Prostate gland (tissue), 2 donors: ENCODE results near the gene ZNF385D. TPM values are rescaled to one million over a fixed set of nuclear protein-coding genes. Genes with fewer than 3 reads are reported as not detected.

Experiments used
- DNase-seq: peaks from one replicate; pipeline ENCODE4 v3.0.0-alpha.2; 2019; ENCODE audit warnings: low spot score
- H3K27ac ChIP-seq, 2 donors: fragments of 200-600 bp; sonication (generic); 2 replicates each; pipeline ENCODE4 v1.5.1; 2017 to 2019
- H3K27me3 ChIP-seq: fragments of 200-600 bp; sonication (generic); replicated peaks from 2 replicates; pipeline ENCODE4 v1.5.1; 2019; ENCODE audit not compliant: insufficient read depth
- H3K36me3 ChIP-seq, 2 donors: fragments of 200-600 bp; sonication (generic); 1 replicate in 1 of 2; 2 replicates in 1 of 2; pipeline versions ENCODE4 v1.5.1 to v1.8.1; 2017 to 2019
- H3K4me1 ChIP-seq: fragments of 200-600 bp; sonication (generic); replicated peaks from 2 replicates; pipeline ENCODE4 v1.5.1; 2019
- H3K4me3 ChIP-seq, 2 donors: fragments of 200-600 bp; sonication (generic); 2 replicates each; pipeline ENCODE4 v1.5.1; 2017 to 2019
- H3K9me3 ChIP-seq: fragments of 200-600 bp; sonication (generic); 2 replicates; pipeline ENCODE4 v1.5.1; 2017
- POLR2A ChIP-seq: fragments of 450-650 bp; IDR thresholded peaks from one replicate; pipeline ENCODE4 v1.6.1; 2016; ENCODE audit warnings: antibody characterized with exemption, mild to moderate bottlenecking
- POLR2AphosphoS5 ChIP-seq: sonication (generic); formaldehyde crosslinking; IDR thresholded peaks from one replicate; pipeline ENCODE4 v1.6.1; 2017; ENCODE audit warnings: antibody characterized with exemption
- WGBS: methylation state at CpG from one replicate; pipeline ENCODE4 v1.1.5; 2018; 5-methylcytosine and 5-hydroxymethylcytosine counted together
- intact Hi-C: fragments of 100-400 bp; cut with DNase I; formaldehyde crosslinking; loops from one replicate; pipeline ENCODE4 v1.14.2; 2022
- total RNA-seq, 2 donors: library from RNA; depleted of rRNA; stranded (reverse); fragments of >200 nt; gene quantifications; one replicate each; pipeline ENCODE4 v1.1.0, GENCODE V29; 2016
- TF ChIP-seq, protein P1 (sequence below), 4 experiments: fragments of 200-600 bp in 2 of 4; fragments of 450-650 bp in 2 of 4; sonication (generic) in 2 of 4; IDR thresholded peaks; 1 replicate in 3 of 4; 2 replicates in 1 of 4; pipeline ENCODE4 v1.5.1; 2016 to 2019; ENCODE audit warnings: antibody characterized with exemption in 4 of 4, mild to moderate bottlenecking in 2 of 4, moderate library complexity in 2 of 4

The ZNF385D gene
- total RNA-seq, 2 donors from 2014 or later, result 1.0 to 5.9 TPM

DNA sequence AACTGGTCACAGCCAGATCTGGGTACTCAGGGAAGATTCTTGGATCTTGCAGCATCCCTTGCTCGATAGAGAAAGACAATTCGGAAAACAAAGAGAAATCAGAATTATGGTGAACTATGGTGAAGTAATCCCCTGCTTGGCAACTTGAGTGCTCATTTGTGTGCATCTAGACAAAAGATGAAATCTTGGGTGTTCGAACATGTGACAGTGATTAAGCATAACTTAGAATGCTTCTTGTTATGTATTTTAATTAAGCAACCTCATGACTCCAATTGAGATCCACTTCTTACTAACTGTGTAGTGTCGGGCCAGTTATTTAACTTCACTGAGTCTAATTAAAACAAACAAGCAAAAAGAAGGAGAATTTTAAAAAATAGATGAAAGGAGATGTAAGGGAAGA, 56.5 kb downstream of the ZNF385D start:
- intact Hi-C loops, result no loop called here
- TF ChIP-seq POLR2A (no peak), POLR2AphosphoS5 (no peak)
- TF ChIP-seq, protein P1, sequence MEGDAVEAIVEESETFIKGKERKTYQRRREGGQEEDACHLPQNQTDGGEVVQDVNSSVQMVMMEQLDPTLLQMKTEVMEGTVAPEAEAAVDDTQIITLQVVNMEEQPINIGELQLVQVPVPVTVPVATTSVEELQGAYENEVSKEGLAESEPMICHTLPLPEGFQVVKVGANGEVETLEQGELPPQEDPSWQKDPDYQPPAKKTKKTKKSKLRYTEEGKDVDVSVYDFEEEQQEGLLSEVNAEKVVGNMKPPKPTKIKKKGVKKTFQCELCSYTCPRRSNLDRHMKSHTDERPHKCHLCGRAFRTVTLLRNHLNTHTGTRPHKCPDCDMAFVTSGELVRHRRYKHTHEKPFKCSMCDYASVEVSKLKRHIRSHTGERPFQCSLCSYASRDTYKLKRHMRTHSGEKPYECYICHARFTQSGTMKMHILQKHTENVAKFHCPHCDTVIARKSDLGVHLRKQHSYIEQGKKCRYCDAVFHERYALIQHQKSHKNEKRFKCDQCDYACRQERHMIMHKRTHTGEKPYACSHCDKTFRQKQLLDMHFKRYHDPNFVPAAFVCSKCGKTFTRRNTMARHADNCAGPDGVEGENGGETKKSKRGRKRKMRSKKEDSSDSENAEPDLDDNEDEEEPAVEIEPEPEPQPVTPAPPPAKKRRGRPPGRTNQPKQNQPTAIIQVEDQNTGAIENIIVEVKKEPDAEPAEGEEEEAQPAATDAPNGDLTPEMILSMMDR (IDR thresholded peaks at IDR 0.05), result no peak
- Histone ChIP-seq H3K36me3 (no peaks in the 10 kb centered on the region), H3K9me3 (no peaks in the 10 kb centered on the region), H3K4me3 (no peak overlapping the region), H3K4me1 (no peaks in the 10 kb centered on the region), H3K27ac (no peak overlapping the region), H3K27me3 (no peaks in the 10 kb centered on the region)
- 90% methylated on average over 4 of the region's 4 CpGs for WGBS
- DNase-seq, result no peak

DNA sequence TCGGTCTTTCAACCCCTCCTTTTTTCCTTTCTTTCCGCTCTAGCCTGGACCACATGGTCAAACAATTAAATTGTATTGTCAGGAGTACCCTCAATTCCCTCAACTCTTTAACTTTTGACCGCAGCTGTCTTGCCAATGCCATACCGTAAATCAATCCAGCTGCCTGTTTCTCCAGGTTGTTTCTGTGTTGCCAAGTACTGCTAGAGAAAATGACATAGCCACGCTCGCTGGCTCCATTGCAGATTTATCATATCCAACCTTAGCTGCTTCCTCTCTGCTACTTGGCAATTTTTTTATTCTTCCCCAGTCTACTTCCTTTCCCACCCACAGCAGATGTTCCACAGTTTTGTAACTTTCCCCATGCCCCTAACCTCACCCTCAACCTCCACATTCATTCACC, 60.0 kb downstream of the ZNF385D start:
- no peak for TF ChIP-seq POLR2A
- no peak for TF ChIP-seq POLR2AphosphoS5
- TF ChIP-seq, protein P1 (IDR thresholded peaks at IDR 0.05), result no peak
- Histone ChIP-seq H3K4me3 (no peak overlapping the region), H3K36me3 (no peaks in the 10 kb centered on the region), H3K9me3 (no peaks in the 10 kb centered on the region), H3K4me1 (no peaks in the 10 kb centered on the region), H3K27me3 (no peaks in the 10 kb centered on the region), H3K27ac (no peak overlapping the region)
- no peak for DNase-seq
- WGBS, result 68% methylated on average over 6 of the region's 6 CpGs
- intact Hi-C loops, result no loop called here

DNA sequence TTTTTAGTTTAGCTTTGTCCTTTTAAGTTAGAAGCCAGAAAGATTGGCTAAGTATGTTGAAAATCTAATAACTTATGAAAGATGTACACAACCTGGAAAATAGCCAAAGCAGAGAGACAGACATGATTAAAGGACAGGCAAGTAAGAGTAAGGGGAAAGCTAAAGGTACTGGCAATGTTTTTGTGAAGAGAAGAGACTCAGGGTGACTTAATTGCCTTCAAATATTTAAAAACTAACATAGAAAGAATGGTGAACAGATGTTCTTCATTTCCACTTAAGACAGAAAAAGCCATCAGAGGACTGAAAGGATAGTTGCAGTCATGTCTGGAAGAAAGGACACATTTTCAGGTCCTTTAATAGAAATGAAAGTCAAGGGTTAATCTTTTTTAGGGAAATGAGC, 68.8 kb downstream of the ZNF385D start:
- intact Hi-C loops, result no loop called here
- Histone ChIP-seq H3K4me1 (no peaks in the 10 kb centered on the region), H3K4me3 (no peak overlapping the region), H3K36me3 (no peaks in the 10 kb centered on the region), H3K27me3 (no peaks in the 10 kb centered on the region), H3K27ac (no peak overlapping the region), H3K9me3 (no peaks in the 10 kb centered on the region)
- TF ChIP-seq, protein P1 (IDR thresholded peaks at IDR 0.05), result no peak
- no peak for TF ChIP-seq POLR2A
- no peak for TF ChIP-seq POLR2AphosphoS5
- DNase-seq, result no peak

DNA sequence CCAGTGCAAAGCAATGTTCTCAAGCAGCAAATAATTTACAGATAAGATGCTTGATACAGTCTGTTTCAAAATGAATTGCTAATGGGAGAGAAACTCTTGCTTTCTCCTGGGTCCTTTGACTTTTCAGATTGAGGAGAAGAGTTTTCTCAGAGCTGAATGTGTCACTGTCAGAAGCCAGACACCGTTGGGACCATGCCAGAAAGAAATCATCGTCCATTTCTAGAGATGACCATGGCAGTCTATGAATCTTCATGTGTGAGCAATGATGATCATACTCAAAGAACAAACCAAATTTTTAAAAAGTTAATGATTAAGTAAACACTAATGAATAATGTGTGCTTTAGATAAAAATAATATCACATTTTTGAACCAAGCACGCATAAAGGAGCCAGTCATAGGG, 77.6 kb downstream of the ZNF385D start:
- Histone ChIP-seq H3K4me1 (no peaks in the 10 kb centered on the region), H3K27me3 (no peaks in the 10 kb centered on the region), H3K4me3 (no peak overlapping the region), H3K36me3 (no peaks in the 10 kb centered on the region), H3K27ac (no peak overlapping the region), H3K9me3 (no peaks in the 10 kb centered on the region)
- TF ChIP-seq, protein P1 (IDR thresholded peaks at IDR 0.05), result no peak
- TF ChIP-seq POLR2AphosphoS5 (no peak), POLR2A (no peak)
- WGBS, result 65% methylated on average over 3 of the region's 3 CpGs
- DNase-seq, result no peak
- intact Hi-C loops, result no loop called here

DNA sequence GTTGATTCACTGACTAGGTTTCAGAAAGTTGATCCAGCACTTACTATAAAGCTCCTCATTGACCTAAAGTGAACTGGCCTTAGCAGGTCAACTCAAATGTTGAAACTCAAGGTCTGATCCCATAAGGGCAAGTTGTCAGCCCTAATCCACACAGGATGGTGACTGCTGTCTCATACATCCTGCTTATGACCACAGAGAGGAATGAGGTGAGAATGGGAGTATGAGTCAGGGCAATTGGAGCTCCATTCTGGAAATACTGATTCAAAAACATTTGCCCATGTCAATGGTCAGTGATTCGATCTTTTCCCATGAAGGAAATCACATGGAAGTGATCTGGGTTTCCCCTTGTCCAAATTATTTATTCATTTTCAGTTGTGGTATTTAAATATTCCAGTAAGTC, 78.7 kb downstream of the ZNF385D start:
- no peak overlapping the region for H3K27ac ChIP-seq
- no peaks in the 10 kb centered on the region for H3K27me3 ChIP-seq
- H3K36me3 ChIP-seq, result no peaks in the 10 kb centered on the region
- no peaks in the 10 kb centered on the region for H3K4me1 ChIP-seq
- no peaks in the 10 kb centered on the region for H3K9me3 ChIP-seq
- intact Hi-C loops, result no loop called here
- no peak overlapping the region for H3K4me3 ChIP-seq
- 81% methylated on average over 1 of the region's 1 CpG for WGBS
- no peak for DNase-seq
- TF ChIP-seq, protein P1 (IDR thresholded peaks at IDR 0.05), result no peak
- TF ChIP-seq POLR2A, result no peak
- no peak for TF ChIP-seq POLR2AphosphoS5
